GM12892 (cell line): Measurements from ENCODE around the gene RAB33A.

Experiments used
- POLR2A ChIP-seq: IDR thresholded peaks from 2 replicates; pipeline ENCODE4 v1.6.1; 2011; ENCODE audit warnings: low read depth, low read length, control low read depth
- POLR2AphosphoS5 ChIP-seq: IDR thresholded peaks from 2 replicates; pipeline ENCODE4 v1.6.1; 2011; ENCODE audit warnings: low read depth, low read length, control low read depth

- peak; percentile 57; the same call in 1 of the 2 replicates for TF ChIP-seq POLR2A
- TF ChIP-seq POLR2AphosphoS5: peak; percentile 56; the same call in 1 of the 2 replicates
Observed at GRCh38 chrX:130173190-130173895, 1.6 kb downstream of the RAB33A start.
